ENCODE results near the gene TRIM9. TPM values are rescaled to one million over a fixed set of nuclear protein-coding genes. Genes with fewer than 3 reads are reported as not detected.

The TRIM9 gene
- total RNA-seq, 1 donor from 2014 or later: 1.3 TPM

DNA sequence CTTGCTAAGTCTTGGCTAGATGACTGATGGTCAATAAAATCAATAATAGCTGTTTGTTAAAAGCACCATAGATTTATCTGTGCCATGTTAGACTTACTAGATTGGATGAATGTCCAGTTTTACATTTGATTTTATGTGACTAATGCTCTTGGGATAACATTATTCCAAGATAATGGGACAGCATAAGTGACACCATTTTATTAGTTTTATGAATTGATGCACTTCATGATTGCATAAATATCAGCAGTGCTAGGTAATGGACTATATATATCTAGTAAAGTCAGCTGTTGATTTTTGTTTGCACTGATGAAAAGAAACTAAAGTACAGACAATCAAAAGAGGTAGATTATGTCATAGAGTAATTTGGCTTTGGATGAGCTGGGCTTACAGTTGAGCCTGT lies 10.4 kb downstream of the TRIM9 start:
- Histone ChIP-seq H3K9ac (no peak overlapping the region), H3K9me3 (ENCODE audit: low read depth) (no peaks in the 10 kb centered on the region), H2AFZ (replicated peaks) (no peak overlapping the region), H3K27ac (no peak overlapping the region), H3K4me2 (no peak overlapping the region), H3K27me3 (no peaks in the 10 kb centered on the region), H3K36me3 (no peaks in the 10 kb centered on the region), H3K4me1 (no peaks in the 10 kb centered on the region), H4K20me1 (ENCODE audit: low read depth) (no peaks in the 10 kb centered on the region), H3K4me3 (no peak overlapping the region), H3K79me2 (ENCODE audit: low read depth) (no peaks in the 10 kb centered on the region), H3F3A (ENCODE audit: low read depth) (no peaks in the 10 kb centered on the region)
- peaks cover 3% of the 10 kb centered on the region for H3K27me3 Mint-ChIP-seq (ENCODE audit: insufficient read depth, low read depth)
- H3K27ac Mint-ChIP-seq: no peak overlapping the region
- no peak for DNase-seq (ENCODE audit: low spot score)
- TF ChIP-seq CTCF (IDR thresholded peaks at IDR 0.05) (no peak), EZH2phosphoT487 (IDR thresholded peaks at IDR 0.05) (no peak), EZH2 (IDR thresholded peaks at IDR 0.05) (no peak)
- no peaks in the 10 kb centered on the region for H3K36me3 Mint-ChIP-seq
- no peaks in the 10 kb centered on the region for H3K9me3 Mint-ChIP-seq
- H3K4me3 Mint-ChIP-seq: no peak overlapping the region
- H3K4me1 Mint-ChIP-seq: no peaks in the 10 kb centered on the region

DNA sequence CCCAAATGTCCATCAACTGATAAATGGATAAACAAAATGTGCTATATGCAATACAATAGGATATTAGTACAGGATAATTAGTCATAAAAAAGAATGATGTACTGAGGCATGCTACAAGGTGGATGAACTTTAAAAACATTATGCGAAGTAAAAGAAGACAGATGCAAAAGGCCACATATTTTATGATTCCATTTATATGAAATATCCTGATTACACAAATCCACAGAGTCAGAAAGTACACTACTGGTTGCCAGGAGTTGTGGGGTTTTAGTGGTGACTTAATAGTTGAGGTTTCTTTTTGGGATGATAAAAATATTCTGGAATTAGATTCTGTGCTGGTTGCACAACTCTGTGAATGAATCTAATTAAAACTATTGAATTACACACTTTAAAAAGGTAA lies 12.6 kb downstream of the TRIM9 start:
- Histone ChIP-seq H3K9ac (no peak overlapping the region), H3K4me1 (no peaks in the 10 kb centered on the region), H3K27ac (no peak overlapping the region), H4K20me1 (ENCODE audit: low read depth) (no peaks in the 10 kb centered on the region), H3K27me3 (no peaks in the 10 kb centered on the region), H3F3A (ENCODE audit: low read depth) (no peaks in the 10 kb centered on the region), H3K4me3 (no peak overlapping the region), H3K9me3 (ENCODE audit: low read depth) (no peaks in the 10 kb centered on the region), H3K79me2 (ENCODE audit: low read depth) (no peaks in the 10 kb centered on the region), H3K4me2 (no peak overlapping the region), H2AFZ (replicated peaks) (no peak overlapping the region), H3K36me3 (no peaks in the 10 kb centered on the region)
- Mint-ChIP-seq H3K27me3 (ENCODE audit: insufficient read depth, low read depth) (peaks cover 3% of the 10 kb centered on the region), H3K9me3 (no peaks in the 10 kb centered on the region), H3K4me1 (peaks cover 2% of the 10 kb centered on the region), H3K4me3 (no peak overlapping the region), H3K27ac (no peak overlapping the region), H3K36me3 (no peaks in the 10 kb centered on the region)
- DNase-seq (ENCODE audit: low spot score): no peak
- TF ChIP-seq CTCF (IDR thresholded peaks at IDR 0.05) (no peak), EZH2 (IDR thresholded peaks at IDR 0.05) (no peak), EZH2phosphoT487 (IDR thresholded peaks at IDR 0.05) (no peak)

GRCh38 chr14:51081712-51082111 lies 13.2 kb downstream of the TRIM9 start:
- no peak overlapping the region for H3K27ac Mint-ChIP-seq
- Histone ChIP-seq H3K27me3 (no peaks in the 10 kb centered on the region), H3K27ac (no peak overlapping the region), H3K9ac (no peak overlapping the region), H3K4me2 (no peak overlapping the region), H3F3A (ENCODE audit: low read depth) (no peaks in the 10 kb centered on the region), H2AFZ (replicated peaks) (no peak overlapping the region), H4K20me1 (ENCODE audit: low read depth) (no peaks in the 10 kb centered on the region), H3K4me1 (no peaks in the 10 kb centered on the region), H3K9me3 (ENCODE audit: low read depth) (no peaks in the 10 kb centered on the region), H3K79me2 (ENCODE audit: low read depth) (no peaks in the 10 kb centered on the region), H3K36me3 (no peaks in the 10 kb centered on the region), H3K4me3 (no peak overlapping the region)
- H3K9me3 Mint-ChIP-seq: no peaks in the 10 kb centered on the region
- H3K4me3 Mint-ChIP-seq: no peak overlapping the region
- no peaks in the 10 kb centered on the region for H3K27me3 Mint-ChIP-seq (ENCODE audit: insufficient read depth, low read depth)
- no peak for TF ChIP-seq CTCF (IDR thresholded peaks at IDR 0.05)
- no peak for TF ChIP-seq EZH2 (IDR thresholded peaks at IDR 0.05)
- TF ChIP-seq EZH2phosphoT487 (IDR thresholded peaks at IDR 0.05): no peak
- peaks cover 2% of the 10 kb centered on the region for H3K4me1 Mint-ChIP-seq
- no peak for DNase-seq (ENCODE audit: low spot score)
- no peaks in the 10 kb centered on the region for H3K36me3 Mint-ChIP-seq

Measured in neural progenitor cell (in vitro differentiated cells).